ENCODE measurements around the gene VGF. TPM values are rescaled to one million over a fixed set of nuclear protein-coding genes. Genes with fewer than 3 reads are reported as not detected.
A peak's percentile ranks its signal among the peaks of the same experiment; 100 is the strongest.
"Not testable (repeated sequence)": the region's sequence is repeated elsewhere in the genome, so short reads cannot be mapped to it uniquely, and the experiment has no call there.

The VGF gene
- polyA plus RNA-seq, 3 donors = 0.22 to 8.6 TPM; not detected in 1

DNA sequence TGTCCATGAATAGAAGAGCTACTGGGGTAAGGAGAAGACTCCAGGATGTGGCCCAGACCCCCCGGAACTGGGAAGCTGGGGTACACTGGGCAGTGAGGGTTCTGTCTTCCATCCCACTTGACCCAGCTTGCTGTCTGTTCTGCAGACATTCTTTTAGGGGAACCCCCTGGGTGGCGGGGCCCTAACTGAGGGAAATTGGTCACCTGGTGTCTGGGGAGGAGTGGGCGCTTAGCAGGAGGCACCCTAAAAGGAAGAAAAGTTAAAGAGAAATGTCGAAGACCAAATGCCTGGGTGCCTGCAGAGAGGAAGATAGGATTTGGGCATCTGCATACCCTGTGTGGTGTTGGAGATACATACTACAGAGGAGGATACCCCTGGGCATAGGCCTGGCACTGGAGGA lies 10.1 kb downstream of the VGF start:
- H3K27ac ChIP-seq (ENCODE audit: low read depth, low read length) = no peak overlapping the region
- WGBS, 3 donors = 43 to 61% (median 56%) methylated on average over 4 of the region's 4 CpGs

DNA sequence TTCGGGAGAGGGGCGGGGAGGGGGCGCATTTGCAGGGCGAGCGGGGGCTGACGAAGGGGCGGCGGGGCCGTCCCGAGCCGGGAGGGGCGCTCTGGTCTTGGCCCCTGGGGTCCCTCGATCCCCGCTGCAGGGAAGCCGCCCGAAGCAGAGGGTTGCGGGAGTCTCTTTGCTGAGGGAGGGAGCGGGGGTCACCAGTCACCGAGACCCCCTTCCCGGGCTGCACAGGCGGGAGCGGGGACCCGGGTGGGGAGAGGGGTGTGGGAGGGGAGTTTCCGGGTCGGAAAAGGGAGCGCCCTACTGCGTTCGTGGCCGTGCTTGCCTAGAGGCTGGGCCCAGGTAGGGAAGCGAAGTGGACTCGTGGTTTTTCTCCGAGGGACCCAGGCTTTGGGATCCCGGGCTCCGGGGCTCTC lies 10.7 kb downstream of the VGF start:
- H3K27ac ChIP-seq (ENCODE audit: low read depth, low read length) = no peak overlapping the region
- WGBS, 3 donors = 0 to 1% (median 0%) methylated on average over 24 to 33 of the region's 34 CpGs

DNA sequence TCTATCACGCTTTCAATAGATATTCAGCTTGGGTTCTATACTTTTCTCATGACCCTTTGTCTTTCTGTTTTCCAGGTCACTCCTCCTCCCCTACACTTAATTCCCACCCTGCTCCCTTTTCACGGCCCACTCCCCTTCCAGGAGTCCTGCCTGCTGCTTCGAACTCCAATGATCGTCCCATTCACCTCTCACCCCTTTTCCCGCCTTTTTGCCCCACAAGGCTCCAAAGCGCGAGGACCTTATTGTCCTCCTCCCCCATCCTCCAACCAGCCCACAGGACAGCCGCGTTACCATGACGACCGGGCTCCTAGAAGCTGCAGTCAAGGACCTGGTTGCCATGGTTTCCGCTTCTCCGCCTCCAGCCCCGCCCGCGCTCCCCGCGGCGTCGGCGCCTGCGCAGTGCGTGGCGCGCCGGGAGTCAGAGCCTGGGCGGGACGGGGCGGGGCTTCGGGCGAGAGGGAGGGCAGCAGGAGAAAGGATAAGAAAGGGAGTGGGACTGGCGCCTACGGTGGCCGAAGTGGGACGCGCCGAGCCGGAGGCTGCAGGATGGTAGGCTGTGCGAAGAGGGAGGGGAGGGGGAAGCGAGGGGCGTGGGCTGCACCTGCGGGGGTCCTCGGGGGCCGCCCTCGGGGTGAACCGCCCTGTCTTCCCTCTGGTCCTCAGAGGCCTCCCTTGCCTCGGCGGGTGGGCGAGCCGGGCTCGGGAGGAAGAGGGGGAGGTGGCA lies 11.2 kb downstream of the VGF start, which contains the start of gene AP1S1:
TSS of gene AP1S1 (plus strand) at position 508 of the 724 bp plus-strand sequence. CDS start at position 547, 39 bp downstream.
- H3K27ac ChIP-seq (ENCODE audit: low read depth, low read length) = no peak within 1 kb of the TSS
- WGBS, 3 donors = 4 to 5% (median 4%) methylated on average over 40 to 51 of the region's 51 CpGs

DNA sequence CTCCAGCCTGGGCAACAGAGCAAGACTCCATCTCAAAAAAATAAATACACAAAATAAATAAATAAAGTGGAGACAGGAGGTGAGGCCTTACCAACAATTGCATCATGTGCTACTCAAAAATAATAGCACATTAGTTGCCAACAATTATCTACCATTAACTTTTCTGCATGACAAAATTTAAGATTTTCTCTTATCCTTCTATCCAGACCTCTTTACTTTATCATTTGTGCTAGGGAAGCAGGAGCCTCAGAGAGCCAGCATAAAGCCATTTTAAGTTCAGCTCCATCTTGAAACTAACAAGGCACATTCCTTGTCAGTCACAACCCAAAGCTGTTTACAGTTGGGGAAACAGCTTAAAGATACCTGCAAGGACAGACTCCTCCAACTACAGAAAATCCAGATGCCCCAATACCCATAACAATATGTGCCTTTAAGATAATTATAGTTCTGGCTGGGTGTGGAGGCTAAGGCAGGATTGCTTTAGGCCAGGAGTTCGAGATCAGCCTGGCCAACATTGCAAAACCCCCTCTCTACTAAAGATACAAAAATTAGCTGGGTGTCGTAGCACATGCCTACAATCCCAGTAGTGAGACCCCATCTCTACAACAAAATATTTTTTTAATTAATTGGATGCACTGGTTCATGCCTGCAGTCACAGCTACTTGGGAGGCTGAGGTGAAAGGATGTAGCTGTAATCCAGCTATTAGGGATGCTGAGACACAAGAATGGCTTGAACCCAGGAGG lies 13.3 kb downstream of the VGF start:
- no peak overlapping the region for H3K27ac ChIP-seq (ENCODE audit: low read depth, low read length)
- 71 to 82% (median 74%) methylated on average over 2 of the region's 2 CpGs for WGBS, 3 donors

DNA sequence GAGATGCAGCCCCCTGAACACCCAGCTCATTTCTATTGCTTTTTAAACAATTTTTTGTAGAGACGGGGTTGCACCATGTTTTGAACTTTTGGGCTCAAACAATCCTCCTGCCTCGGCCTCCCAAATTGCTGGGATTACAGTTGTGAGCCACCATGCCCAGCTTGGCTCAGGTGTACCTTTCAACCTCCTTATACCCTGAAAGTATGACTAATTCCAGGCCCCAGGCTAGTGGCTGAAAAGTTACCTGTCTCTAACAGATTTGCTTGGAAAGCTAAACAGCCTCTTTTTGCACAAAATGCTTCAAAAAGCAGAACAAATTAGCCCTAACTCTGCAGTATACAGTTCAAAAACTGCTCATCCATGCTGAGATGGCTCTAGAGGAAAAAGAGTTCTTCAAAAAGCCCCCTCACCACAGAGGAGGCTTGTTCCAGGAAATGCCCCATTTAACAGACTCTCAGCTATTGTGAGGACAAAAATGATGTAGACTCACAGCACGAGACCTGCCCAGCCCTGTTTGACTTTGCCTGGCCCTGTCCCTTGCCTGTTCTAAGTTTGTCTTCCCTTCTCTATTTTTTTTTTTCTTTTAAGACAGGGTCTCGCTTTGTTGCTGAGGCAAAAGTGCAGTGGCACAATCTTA lies 24.5 kb downstream of the VGF start:
- H3K27ac ChIP-seq (ENCODE audit: low read depth, low read length) = no peak overlapping the region
- 88 to 93% (median 90%) methylated on average over 4 of the region's 4 CpGs for WGBS, 3 donors

DNA sequence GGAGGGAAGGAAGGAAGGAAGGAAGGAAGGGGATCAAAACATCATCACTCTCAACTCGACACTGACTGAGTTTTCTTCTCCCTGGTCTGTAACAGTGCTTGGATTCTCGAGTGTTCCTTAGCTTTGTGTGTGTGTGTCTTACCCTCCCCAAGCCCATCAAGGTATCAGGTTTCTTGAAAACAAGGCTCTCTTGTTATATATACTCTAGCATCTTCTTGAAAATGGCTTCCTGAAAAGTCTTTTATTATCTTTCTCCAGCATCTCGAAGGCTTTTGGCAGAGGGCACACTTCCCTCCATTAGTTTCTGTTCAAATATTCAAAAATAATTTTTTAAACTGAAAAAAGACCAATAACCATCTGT lies 25.1 kb downstream of the VGF start:
- WGBS, 3 donors = 34 to 44% (median 36%) methylated on average over 3 of the region's 3 CpGs
- H3K27ac ChIP-seq (ENCODE audit: low read depth, low read length) = no peak overlapping the region

DNA sequence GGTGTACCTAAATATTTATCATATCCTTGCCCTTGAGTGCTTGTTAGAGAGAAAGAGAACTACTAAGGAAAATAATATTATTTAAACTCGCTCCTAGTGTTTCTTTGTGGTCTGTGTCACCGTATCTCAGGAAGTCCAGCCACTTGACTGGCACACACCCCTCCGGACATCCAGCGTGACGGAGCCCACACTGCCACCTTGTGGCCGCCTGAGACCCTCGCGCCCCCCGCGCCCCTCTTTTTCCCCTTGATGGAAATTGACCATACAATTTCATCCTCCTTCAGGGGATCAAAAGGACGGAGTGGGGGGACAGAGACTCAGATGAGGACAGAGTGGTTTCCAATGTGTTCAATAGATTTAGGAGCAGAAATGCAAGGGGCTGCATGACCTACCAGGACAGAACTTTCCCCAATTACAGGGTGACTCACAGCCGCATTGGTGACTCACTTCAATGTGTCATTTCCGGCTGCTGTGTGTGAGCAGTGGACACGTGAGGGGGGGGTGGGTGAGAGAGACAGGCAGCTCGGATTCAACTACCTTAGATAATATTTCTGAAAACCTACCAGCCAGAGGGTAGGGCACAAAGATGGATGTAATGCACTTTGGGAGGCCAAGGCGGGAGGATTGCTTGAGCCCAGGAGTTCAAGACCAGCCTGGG lies 27.0 kb downstream of the VGF start:
- 7 to 8% (median 7%) methylated on average over 16 of the region's 16 CpGs for WGBS, 3 donors
- H3K27ac ChIP-seq (ENCODE audit: low read depth, low read length) = peak overlapping the region; percentile 62

DNA sequence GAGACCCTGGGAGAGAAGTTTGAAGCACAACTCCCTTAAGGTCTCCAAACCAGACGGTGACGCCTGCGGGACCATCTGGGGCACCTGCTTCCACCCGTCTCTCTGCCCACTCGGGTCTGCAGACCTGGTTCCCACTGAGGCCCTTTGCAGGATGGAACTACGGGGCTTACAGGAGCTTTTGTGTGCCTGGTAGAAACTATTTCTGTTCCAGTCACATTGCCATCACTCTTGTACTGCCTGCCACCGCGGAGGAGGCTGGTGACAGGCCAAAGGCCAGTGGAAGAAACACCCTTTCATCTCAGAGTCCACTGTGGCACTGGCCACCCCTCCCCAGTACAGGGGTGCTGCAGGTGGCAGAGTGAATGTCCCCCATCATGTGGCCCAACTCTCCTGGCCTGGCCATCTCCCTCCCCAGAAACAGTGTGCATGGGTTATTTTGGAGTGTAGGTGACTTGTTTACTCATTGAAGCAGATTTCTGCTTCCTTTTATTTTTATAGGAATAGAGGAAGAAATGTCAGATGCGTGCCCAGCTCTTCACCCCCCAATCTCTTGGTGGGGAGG lies 27.6 kb downstream of the VGF start:
- 60 to 73% (median 72%) methylated on average over 9 of the region's 9 CpGs for WGBS, 3 donors
- no peak overlapping the region for H3K27ac ChIP-seq (ENCODE audit: low read depth, low read length)

DNA sequence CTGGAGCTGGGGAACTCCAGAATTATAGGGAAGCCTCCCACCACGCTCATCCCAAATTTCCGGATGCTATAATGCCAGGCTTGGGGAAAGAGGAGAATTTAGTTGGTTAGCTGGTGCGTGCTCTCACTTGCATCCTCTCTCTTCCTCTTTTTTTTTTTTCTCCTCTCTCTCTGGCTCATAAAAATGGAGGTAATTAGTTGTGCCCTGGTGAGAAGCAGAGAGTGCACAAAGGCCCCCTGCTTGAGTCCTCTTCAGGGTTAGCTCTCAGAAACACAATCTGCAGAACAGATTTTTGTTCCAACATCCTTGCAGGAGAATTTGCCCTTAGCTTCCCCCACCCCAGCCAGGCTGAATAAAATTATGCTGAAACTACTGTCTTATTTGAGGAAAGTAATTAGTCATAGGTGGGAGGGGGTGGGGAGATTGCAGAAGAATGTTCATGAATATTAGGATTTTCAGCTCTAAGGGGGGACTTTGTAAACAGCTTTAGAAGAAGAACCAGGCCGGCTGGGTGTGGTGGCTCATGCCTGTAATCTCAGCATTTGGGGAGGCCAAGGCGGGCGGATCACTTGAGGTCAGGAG lies 30.9 kb downstream of the VGF start:
- H3K27ac ChIP-seq (ENCODE audit: low read depth, low read length) = no peak overlapping the region
- 66 to 76% (median 75%) methylated on average over 6 of the region's 6 CpGs for WGBS, 3 donors

DNA sequence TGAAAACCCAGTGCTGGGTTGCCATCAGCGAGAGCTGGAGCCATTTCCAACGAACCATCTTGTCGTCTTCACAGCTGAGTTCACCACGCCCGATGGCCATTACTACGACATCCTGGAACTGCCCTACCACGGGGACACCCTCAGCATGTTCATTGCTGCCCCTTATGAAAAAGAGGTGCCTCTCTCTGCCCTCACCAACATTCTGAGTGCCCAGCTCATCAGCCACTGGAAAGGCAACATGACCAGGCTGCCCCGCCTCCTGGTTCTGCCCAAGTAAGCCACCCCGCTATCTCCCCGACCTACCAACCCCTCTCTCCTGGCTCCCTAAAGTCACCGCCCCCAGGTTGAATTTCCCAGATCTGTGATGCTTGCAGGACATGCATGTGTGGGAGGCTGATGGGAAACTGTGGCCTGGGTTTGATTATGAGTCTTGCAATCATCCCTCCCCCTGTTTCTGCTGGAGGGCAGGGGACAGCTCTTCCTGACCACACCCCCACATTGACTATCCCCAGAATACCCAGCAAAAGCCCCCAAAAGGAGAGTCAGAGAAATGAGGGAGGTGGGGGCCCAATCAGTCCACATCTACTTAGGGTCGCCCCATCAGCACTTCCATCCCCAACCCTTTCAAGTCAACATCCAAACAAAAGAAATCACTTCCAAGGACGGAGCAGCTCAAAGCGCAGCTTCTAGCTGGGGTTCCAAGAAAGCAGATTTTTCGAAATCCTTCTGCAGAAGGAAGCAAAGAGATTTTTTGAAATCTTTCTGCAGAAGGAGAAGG lies 31.6 kb downstream of the VGF start:
- WGBS, 3 donors = 62 to 80% (median 77%) methylated on average over 15 of the region's 15 CpGs
- no peak overlapping the region for H3K27ac ChIP-seq (ENCODE audit: low read depth, low read length)

DNA sequence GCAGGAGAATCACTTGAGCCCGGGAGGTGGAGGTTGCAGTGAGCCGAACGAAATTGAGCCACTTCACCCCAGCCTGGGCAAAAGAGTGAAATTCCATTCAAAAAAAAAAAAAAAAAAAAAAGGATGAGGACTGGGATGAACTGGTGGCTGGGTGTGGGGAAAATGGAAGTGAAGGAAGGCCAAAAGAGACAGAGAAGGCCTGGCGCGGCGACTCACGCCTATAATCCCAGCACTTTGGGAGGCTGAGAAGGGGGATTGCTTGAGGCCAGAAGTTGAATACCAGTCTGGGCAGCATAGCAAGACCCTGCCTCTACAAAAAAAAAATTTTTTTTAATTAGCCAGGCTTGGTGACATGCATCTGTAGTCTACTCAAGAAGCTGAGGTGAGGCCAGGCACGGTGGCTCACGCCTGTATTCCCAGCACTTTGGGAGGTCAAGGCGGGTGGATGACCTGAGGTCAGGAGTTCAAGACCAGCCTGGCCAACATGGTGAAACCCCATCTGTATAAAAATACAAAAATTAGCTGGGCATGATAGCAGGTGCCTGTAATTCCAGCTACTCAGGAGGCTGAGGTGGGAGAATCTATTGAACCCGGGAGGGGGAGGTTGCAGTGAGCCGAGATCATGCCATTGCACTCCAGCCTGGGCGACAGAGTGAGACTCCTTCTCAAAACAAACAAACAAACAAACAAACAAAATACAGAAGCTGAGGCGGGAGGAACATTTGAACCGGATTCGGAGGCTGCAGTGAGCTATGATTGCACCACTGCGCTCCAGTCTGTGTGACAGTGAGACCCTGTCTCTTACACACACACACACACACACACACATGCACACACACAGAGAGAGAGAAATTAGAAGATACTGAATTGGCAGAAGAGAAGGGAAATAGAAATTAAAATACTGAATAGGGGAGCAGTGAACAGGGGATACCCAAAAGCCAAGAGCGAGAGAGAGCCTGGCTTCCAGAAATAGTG lies 32.5 kb downstream of the VGF start:
- WGBS, 3 donors = 79 to 93% (median 88%) methylated on average over 18 of the region's 18 CpGs

DNA sequence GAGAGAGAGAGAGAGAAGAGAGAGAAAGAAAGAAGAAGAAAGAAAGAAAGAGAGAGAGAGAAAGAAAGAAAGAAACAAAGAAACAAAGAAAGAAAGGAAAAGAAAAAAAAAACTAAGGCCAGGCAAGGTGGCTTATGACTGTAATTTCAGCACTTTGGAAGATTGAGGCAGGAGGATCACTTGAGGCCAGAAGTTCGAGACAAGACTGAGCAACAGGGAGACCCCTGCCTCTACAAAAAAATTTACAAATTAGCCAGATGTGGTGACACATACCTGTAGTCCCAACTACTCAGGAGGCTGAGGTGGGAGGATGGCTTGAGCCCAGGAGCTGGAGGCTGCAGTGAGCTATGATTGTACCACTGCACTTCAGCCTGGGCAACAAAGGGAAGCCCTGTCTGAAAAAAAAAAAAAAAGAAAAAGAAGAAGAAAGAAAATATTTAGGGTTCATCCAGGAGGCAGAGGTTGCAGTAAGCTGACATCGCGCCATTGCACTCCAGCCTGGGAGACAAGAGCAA lies 35.7 kb downstream of the VGF start:
- WGBS, 3 donors = 88 to 95% (median 94%) methylated on average over 3 of the region's 3 CpGs
- H3K27ac ChIP-seq (ENCODE audit: low read depth, low read length) = no peak overlapping the region

More for the DNA sequence above, 32.5 kb downstream of the VGF start:
- not testable (repeated sequence) for H3K27ac ChIP-seq (ENCODE audit: low read depth, low read length)

DNA sequence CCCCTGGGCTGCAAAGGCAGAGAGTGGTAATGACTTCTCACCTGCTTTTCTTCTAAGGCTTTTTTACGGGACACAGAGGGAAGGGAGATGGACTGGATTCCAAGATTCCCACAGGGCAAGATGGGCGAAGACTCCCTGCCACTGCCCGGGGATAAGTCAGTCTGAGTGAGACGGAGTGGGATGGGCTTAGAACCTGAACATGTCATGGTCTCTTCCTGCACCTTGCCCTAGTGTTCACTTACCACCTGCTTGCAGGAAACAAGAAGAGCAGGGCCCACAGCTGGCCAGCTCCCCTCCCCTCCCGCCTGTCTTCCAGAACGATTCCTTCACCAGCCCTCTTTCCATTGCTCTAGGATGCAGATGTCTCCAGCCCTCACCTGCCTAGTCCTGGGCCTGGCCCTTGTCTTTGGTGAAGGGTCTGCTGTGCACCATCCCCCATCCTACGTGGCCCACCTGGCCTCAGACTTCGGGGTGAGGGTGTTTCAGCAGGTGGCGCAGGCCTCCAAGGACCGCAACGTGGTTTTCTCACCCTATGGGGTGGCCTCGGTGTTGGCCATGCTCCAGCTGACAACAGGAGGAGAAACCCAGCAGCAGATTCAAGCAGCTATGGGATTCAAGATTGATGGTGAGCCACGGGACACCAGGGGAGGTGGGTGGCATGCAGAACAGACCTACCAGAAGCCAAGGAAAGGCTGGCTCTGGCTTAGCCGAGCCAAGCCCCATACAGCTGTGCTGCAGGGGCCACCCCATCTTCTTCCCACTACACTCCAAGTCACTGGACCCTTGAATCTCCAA lies 37.1 kb downstream of the VGF start:
- H3K27ac ChIP-seq (ENCODE audit: low read depth, low read length) = no peak overlapping the region
- 68 to 83% (median 81%) methylated on average over 14 of the region's 14 CpGs for WGBS, 3 donors

DNA sequence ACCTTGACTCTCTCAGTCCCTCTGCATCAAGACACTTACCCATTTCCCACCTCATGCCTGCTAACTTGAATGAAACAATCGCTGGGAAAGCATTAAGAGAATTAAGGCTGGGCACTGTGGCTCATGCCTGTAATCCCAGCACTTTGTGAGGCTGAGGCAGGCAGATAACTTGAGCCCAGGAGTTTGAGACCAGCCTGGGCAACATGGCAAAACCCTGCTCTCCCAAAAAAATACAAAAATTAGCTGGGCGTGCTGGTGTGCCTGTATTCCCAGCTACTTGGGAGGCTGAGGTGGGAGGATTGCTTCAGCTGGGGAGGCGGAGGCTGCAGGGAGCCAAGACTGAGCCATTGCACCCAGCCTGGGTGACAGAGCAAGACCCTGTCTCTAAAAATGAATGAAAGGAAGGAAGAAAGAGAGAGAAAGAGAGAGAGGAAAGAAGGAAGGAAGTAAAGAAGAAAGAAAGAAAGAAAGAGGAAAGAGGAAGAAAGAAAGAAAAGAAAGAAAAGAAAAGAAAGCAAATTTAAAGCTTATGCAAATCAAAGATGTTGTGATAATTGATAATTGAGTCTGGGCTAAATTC lies 37.8 kb downstream of the VGF start:
- no peak overlapping the region for H3K27ac ChIP-seq (ENCODE audit: low read depth, low read length)
- 70 to 82% (median 79%) methylated on average over 3 of the region's 3 CpGs for whole genome bisulfite sequencing, 3 donors
